ENCODE data around the gene PTPRK. TPM values are rescaled to one million over a fixed set of nuclear protein-coding genes. Genes with fewer than 3 reads are reported as not detected.

The PTPRK gene
- total and polyA plus RNA-seq, 10 of the 15 experiments (the other 5 are each of a cell fraction or from before 2014, with no cell fraction given): 0.23 to 1.9 (median 0.55) TPM

DNA sequence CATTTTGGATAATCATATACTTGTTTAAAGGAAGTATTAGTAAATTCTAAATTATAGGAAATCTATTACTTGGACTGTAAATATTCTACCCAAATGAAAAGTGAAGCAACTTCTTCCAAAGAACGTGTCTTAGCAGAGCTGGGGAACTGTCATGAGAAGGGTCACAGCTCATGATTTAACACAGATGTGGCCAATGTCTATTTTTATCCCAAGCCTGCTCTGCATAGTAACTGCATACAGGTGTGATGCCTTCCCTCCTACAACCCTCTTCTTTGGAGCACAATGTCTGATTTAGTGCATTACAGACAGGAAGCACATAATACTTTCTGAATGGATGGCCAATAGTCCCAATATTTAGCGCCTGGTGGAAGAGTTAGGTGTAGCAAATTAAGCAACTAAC lies 480.9 kb downstream of the PTPRK start:
- Histone ChIP-seq H3K4me2 (ENCODE audit: control insufficient read depth, insufficient read depth) (no peak overlapping the region), H3K79me2 (ENCODE audit: control insufficient read depth, insufficient read depth, low read length) (no peaks in the 10 kb centered on the region), H4K20me1 (ENCODE audit: control insufficient read depth, insufficient read depth) (no peaks in the 10 kb centered on the region), H3K27ac (ENCODE audit: control insufficient read depth, insufficient read depth) (no peak overlapping the region), H3K4me3 (no peak overlapping the region), H3K4me1 (ENCODE audit: control insufficient read depth, insufficient read depth, low read length) (no peaks in the 10 kb centered on the region), H3K9ac (ENCODE audit: control insufficient read depth, insufficient read depth, low read length) (no peak overlapping the region), H2AFZ (ENCODE audit: control insufficient read depth, low read depth, low read length) (no peak overlapping the region), H3K36me3 (ENCODE audit: control insufficient read depth in 2 of 2, insufficient read depth in 2 of 2, low read length in 1 of 2) (no peaks in the 10 kb centered on the region), H3K27me3 (replicated peaks in 1 of 2; ENCODE audit: control insufficient read depth in 2 of 2, insufficient read depth in 2 of 2, low read length in 1 of 2) (no peaks in the 10 kb centered on the region), H3K9me3 (replicated peaks; ENCODE audit: control insufficient read depth, insufficient read depth, low read length) (no peaks in the 10 kb centered on the region)
- no peak for FAIRE-seq
- intact Hi-C loops (cut with micrococcal nuclease; ENCODE audit: unreplicated experiment) (no loop called here), in situ Hi-C loops (cut with MboI) (no loop called here)
- ChIA-PET SMC1A (ENCODE audit: uncharacterized antibody, unreplicated experiment) (interaction anchor here (0.7 to 1.0 kb wide), 2 partner anchors 18 to 57 kb away, joined by 3 read pairs; no protein-coding TSS in a partner anchor), POLR2A (no interaction called here), RAD21 (ENCODE audit: unreplicated experiment) (no interaction called here), CTCF (no interaction called here)
- 43% methylated on average over 2 of the region's 2 CpGs for WGBS (ENCODE audit: insufficient coverage, insufficient replicate concordance, low lambda C conversion rate, missing lambda C conversion rate)
- no peak for DNase-seq (ENCODE audit: low read depth, low spot score)
- ATAC-seq: no peak; the same call in 2 of the 3 replicates
- no peak for TF ChIP-seq FOXM1 (IDR thresholded peaks at IDR 0.05; ENCODE audit: low read depth, low read length)
- no peak for TF ChIP-seq MEF2B (IDR thresholded peaks at IDR 0.05; ENCODE audit: partially characterized antibody, poor library complexity, severe bottlenecking)
- no peak for TF ChIP-seq BHLHE40 (IDR thresholded peaks at IDR 0.05; ENCODE audit: borderline replicate concordance in 1 of 2, low read depth in 2 of 2, low read length in 1 of 2)
- TF ChIP-seq RCOR1 (conservative IDR thresholded peaks at IDR 0.05; ENCODE audit: low read depth, low read length): no peak
- TF ChIP-seq, protein P1, sequence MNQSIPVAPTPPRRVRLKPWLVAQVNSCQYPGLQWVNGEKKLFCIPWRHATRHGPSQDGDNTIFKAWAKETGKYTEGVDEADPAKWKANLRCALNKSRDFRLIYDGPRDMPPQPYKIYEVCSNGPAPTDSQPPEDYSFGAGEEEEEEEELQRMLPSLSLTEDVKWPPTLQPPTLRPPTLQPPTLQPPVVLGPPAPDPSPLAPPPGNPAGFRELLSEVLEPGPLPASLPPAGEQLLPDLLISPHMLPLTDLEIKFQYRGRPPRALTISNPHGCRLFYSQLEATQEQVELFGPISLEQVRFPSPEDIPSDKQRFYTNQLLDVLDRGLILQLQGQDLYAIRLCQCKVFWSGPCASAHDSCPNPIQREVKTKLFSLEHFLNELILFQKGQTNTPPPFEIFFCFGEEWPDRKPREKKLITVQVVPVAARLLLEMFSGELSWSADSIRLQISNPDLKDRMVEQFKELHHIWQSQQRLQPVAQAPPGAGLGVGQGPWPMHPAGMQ (IDR thresholded peaks at IDR 0.05; ENCODE audit: borderline replicate concordance): no peak
- no peak for TF ChIP-seq IKZF1 (conservative IDR thresholded peaks at IDR 0.05)
- no peak for TF ChIP-seq HDAC2 (IDR thresholded peaks at IDR 0.05)
- TF ChIP-seq, protein P2, sequence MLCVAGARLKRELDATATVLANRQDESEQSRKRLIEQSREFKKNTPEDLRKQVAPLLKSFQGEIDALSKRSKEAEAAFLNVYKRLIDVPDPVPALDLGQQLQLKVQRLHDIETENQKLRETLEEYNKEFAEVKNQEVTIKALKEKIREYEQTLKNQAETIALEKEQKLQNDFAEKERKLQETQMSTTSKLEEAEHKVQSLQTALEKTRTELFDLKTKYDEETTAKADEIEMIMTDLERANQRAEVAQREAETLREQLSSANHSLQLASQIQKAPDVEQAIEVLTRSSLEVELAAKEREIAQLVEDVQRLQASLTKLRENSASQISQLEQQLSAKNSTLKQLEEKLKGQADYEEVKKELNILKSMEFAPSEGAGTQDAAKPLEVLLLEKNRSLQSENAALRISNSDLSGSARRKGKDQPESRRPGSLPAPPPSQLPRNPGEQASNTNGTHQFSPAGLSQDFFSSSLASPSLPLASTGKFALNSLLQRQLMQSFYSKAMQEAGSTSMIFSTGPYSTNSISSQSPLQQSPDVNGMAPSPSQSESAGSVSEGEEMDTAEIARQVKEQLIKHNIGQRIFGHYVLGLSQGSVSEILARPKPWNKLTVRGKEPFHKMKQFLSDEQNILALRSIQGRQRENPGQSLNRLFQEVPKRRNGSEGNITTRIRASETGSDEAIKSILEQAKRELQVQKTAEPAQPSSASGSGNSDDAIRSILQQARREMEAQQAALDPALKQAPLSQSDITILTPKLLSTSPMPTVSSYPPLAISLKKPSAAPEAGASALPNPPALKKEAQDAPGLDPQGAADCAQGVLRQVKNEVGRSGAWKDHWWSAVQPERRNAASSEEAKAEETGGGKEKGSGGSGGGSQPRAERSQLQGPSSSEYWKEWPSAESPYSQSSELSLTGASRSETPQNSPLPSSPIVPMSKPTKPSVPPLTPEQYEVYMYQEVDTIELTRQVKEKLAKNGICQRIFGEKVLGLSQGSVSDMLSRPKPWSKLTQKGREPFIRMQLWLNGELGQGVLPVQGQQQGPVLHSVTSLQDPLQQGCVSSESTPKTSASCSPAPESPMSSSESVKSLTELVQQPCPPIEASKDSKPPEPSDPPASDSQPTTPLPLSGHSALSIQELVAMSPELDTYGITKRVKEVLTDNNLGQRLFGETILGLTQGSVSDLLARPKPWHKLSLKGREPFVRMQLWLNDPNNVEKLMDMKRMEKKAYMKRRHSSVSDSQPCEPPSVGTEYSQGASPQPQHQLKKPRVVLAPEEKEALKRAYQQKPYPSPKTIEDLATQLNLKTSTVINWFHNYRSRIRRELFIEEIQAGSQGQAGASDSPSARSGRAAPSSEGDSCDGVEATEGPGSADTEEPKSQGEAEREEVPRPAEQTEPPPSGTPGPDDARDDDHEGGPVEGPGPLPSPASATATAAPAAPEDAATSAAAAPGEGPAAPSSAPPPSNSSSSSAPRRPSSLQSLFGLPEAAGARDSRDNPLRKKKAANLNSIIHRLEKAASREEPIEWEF (IDR thresholded peaks at IDR 0.05; ENCODE audit: insufficient replicate concordance, low read depth, low read length): no peak
- TF ChIP-seq HDGF (IDR thresholded peaks at IDR 0.05): no peak
- no peak for TF ChIP-seq NR2C1 (IDR thresholded peaks at IDR 0.05)
- TF ChIP-seq ZNF384 (IDR thresholded peaks at IDR 0.05; ENCODE audit: borderline replicate concordance, low read depth, low read length): no peak
- TF ChIP-seq GATAD2B (conservative IDR thresholded peaks at IDR 0.05; ENCODE audit: low read depth): no peak
- TF ChIP-seq, protein P3, sequence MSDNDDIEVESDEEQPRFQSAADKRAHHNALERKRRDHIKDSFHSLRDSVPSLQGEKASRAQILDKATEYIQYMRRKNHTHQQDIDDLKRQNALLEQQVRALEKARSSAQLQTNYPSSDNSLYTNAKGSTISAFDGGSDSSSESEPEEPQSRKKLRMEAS (IDR thresholded peaks at IDR 0.05; ENCODE audit: low read depth, low read length): no peak
- TF ChIP-seq BMI1 (IDR thresholded peaks at IDR 0.05; ENCODE audit: borderline replicate concordance): no peak
- no peak for TF ChIP-seq SP1 (IDR thresholded peaks at IDR 0.05; ENCODE audit: low read depth, low read length)
- no peak for TF ChIP-seq ATF7 (IDR thresholded peaks at IDR 0.05; ENCODE audit: low read depth)
- no peak for TF ChIP-seq CHD4 (IDR thresholded peaks at IDR 0.05)
- TF ChIP-seq, protein P4, sequence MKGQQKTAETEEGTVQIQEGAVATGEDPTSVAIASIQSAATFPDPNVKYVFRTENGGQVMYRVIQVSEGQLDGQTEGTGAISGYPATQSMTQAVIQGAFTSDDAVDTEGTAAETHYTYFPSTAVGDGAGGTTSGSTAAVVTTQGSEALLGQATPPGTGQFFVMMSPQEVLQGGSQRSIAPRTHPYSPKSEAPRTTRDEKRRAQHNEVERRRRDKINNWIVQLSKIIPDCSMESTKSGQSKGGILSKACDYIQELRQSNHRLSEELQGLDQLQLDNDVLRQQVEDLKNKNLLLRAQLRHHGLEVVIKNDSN (IDR thresholded peaks at IDR 0.05; ENCODE audit: borderline replicate concordance, extremely low read length, insufficient read depth, low read depth, low read length): no peak
- BruUV-seq (replicated peaks): no TSS peak

Measured in GM12878 (cell line).